IPS-18a (cell line): ENCODE results near the gene SOX3.

ENCODE experiments used
- H3K27ac ChIP-seq: one replicate; pipeline ENCODE4 v1.5.1; 2013; ENCODE audit warnings: low read length
- H3K27me3 ChIP-seq: one replicate; pipeline ENCODE4 v1.6.1; 2013; ENCODE audit warnings: mild to moderate bottlenecking, low read length; ENCODE audit not compliant: control insufficient read depth, insufficient read depth
- H3K36me3 ChIP-seq: one replicate; pipeline ENCODE4 v1.6.1; 2013; ENCODE audit warnings: low read depth, low read length; ENCODE audit not compliant: control insufficient read depth
- H3K4me1 ChIP-seq: one replicate; pipeline ENCODE4 v1.6.1; 2013; ENCODE audit warnings: low read depth, low read length; ENCODE audit not compliant: control insufficient read depth
- H3K4me3 ChIP-seq: one replicate; pipeline ENCODE4 v1.5.1; 2013; ENCODE audit warnings: low read length
- H3K9ac ChIP-seq: one replicate; pipeline ENCODE4 v1.6.1; 2013; ENCODE audit warnings: mild to moderate bottlenecking, low read length, moderate library complexity
- H3K9me3 ChIP-seq: one replicate; pipeline ENCODE4 v1.6.1; 2013; ENCODE audit warnings: low read depth, low read length; ENCODE audit not compliant: control insufficient read depth

Gene SOX3

DNA sequence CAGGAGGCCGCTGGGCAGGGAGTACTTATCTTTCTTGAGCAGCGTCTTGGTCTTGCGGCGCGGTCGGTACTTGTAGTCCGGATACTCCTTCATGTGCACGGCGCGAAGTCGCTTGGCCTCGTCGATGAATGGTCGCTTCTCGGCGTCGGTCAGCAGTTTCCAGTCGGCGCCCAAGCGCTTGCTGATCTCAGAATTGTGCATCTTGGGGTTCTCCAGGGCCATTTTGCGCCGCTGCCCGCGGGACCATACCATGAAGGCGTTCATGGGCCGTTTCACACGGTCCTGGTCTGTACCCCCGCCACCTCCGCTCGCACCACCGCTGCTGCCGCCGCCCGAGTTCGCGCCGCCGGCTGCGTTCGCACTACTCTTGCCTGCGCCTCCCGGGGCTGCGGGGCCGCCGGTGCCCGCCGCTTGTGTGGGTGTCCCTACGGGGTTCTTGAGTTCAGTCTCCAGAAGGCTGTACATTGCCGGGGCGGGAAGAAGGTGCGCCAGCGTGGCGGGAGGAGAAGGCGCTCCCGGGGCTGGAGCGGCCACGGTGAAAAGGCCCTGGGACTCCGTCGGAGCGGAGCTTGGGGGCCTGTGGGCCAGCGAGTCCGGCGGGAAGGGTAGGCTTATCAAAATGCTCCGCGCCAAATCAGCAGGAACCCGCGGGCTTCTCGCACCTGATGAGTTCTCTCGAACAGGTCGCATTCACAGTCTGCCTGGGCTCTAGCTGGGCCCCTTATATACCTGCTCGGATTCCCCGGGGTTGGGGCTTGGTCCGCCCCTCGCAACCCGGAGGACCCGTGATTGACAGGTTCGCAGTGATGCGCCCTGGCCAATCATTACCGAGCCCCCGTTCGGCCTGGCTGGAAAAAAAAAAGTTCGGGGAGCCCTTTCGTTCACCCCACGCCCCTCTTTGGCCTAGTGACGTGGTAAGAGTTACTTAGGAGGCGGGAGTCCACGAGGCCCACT is at the start of gene SOX3:
TSS of gene SOX3 (minus strand) at position 699 of the 954 bp plus-strand sequence. CDS start at position 690, 9 bp downstream.
- Histone ChIP-seq H3K9me3 (peaks cover 2% of the 10 kb centered on the region), H3K9ac (peak within 1 kb of the TSS; percentile 32), H3K4me1 (peaks cover 11% of the 10 kb centered on the region), H3K27ac (no peak within 1 kb of the TSS), H3K36me3 (no peaks in the 10 kb centered on the region), H3K4me3 (peak within 1 kb of the TSS; percentile 59), H3K27me3 (peaks cover 85% of the 10 kb centered on the region)

DNA sequence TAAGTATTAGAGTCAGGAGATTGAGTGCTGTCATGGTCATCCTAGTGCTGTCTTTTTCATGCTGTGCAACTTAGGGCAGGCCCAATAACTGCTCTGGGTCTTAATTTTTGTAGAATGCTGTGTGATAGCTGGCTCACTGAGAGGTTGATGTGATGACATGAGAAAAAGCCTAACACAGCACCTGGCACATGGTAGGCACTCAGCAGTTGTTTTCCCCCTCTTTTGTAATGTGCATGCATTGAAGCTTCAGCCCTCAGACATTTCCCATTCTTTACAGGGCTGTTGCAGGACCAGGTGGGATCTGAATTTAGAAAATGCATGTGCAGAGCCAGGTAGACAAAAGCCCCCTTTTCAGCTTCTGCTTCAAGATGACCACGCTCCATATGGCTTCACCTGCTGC is 44.1 kb upstream of the SOX3 start:
- Histone ChIP-seq H3K4me3 (no peak overlapping the region), H3K4me1 (no peaks in the 10 kb centered on the region), H3K27me3 (no peaks in the 10 kb centered on the region), H3K27ac (no peak overlapping the region), H3K36me3 (no peaks in the 10 kb centered on the region), H3K9me3 (peaks cover 8% of the 10 kb centered on the region), H3K9ac (no peak overlapping the region)

GRCh38 chrX:140526171-140526570 is 21.3 kb upstream of the SOX3 start:
- no peak overlapping the region for H3K4me3 ChIP-seq
- H3K4me1 ChIP-seq = peaks cover 19% of the 10 kb centered on the region
- no peaks in the 10 kb centered on the region for H3K36me3 ChIP-seq
- no peak overlapping the region for H3K27ac ChIP-seq
- H3K9me3 ChIP-seq = peaks cover 3% of the 10 kb centered on the region
- H3K9ac ChIP-seq = no peak overlapping the region
- H3K27me3 ChIP-seq = no peaks in the 10 kb centered on the region

DNA sequence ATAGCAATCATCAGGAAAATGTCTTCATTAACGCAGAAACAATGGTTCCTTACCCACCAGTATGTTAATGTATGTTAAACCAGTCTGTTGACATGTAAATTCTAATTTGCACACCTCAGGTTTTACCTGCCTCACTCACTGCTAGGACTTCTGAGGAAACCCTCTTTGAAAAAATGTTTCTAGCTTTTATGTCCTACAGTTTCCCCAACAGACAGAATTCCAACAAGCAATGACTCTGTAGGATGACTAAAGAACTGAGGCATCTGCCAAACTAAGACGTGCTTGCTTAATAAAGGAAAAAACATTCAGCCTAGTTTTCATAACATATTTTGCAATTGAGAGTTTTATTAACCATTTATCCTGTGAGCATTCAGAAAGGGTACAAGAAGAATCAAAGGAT is 20.6 kb upstream of the SOX3 start:
- H3K27ac ChIP-seq = no peak overlapping the region
- H3K36me3 ChIP-seq = no peaks in the 10 kb centered on the region
- H3K4me1 ChIP-seq = peaks cover 19% of the 10 kb centered on the region
- H3K4me3 ChIP-seq = no peak overlapping the region
- H3K9ac ChIP-seq = no peak overlapping the region
- no peaks in the 10 kb centered on the region for H3K27me3 ChIP-seq
- H3K9me3 ChIP-seq = peaks cover 3% of the 10 kb centered on the region

DNA sequence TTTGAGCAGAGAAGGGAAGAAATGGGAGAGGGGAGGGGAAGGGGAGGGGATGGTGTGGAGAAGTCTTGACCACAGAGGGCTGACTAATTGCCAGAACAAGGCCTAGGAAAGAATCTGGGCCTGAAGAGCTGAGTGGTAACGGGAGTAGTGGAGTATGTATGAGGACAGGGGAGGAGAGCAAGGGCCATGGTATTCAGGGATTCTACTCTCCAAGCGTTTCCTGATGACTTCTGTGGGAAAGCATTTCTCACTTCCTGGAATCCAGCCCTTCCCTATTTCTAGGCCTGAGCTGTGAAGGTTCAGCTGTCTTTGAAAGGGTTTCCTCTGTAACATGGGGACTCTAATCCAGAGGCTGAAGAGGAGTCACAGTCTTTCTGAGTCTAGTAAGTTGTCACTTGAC is 19.7 kb upstream of the SOX3 start:
- H3K9ac ChIP-seq = no peak overlapping the region
- H3K4me3 ChIP-seq = no peak overlapping the region
- H3K27me3 ChIP-seq = no peaks in the 10 kb centered on the region
- H3K9me3 ChIP-seq = peaks cover 3% of the 10 kb centered on the region
- no peaks in the 10 kb centered on the region for H3K36me3 ChIP-seq
- H3K27ac ChIP-seq = no peak overlapping the region
- peaks cover 19% of the 10 kb centered on the region for H3K4me1 ChIP-seq

DNA sequence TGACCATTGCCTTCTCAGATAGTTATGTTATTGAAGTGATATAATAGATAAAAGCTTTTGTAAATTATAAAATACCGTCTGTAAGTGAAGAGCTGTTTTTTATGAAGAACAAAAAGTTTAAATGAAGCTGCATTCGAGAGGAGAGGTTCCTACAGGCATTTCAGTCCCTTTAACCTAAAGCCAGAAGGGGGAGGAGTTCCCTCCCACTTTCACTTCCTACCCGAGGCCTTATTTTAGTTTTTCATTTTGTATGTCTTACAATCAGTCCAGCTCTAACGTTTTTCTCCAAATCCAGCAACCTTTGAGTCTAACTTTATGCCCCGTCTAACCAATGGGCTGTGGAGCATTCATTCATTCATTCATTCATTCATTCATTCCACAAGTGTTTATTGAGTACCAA is 16.5 kb upstream of the SOX3 start:
- Histone ChIP-seq H3K27ac (no peak overlapping the region), H3K27me3 (no peaks in the 10 kb centered on the region), H3K9ac (no peak overlapping the region), H3K9me3 (peaks cover 16% of the 10 kb centered on the region), H3K4me1 (peaks cover 19% of the 10 kb centered on the region), H3K4me3 (no peak overlapping the region), H3K36me3 (no peaks in the 10 kb centered on the region)

GRCh38 chrX:140514554-140514953 is 9.7 kb upstream of the SOX3 start:
- Histone ChIP-seq H3K9ac (no peak overlapping the region), H3K27me3 (peaks cover 31% of the 10 kb centered on the region), H3K36me3 (no peaks in the 10 kb centered on the region), H3K9me3 (peaks cover 20% of the 10 kb centered on the region), H3K27ac (no peak overlapping the region), H3K4me1 (no peaks in the 10 kb centered on the region), H3K4me3 (no peak overlapping the region)

DNA sequence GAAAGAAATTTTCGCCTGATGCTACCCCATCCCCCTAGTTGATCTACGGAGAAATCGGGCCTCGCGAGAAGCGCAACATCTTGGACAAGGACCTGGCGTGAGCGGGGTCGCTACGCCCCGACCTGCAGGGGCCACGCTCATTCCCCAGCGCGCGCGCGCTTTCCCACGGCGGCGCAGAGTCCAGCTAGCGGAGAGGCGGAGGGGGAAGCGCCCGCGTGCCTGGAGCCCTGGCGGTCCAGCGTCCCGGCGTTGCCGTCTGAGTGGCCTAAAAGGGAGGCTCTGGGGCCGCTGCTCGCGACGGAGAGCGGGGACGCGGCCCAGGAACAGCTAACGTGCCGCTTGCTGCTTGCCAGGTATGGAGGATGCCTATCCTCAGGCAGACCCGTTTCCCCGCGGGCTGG is 6.0 kb upstream of the SOX3 start:
- H3K27me3 ChIP-seq = peaks cover 66% of the 10 kb centered on the region
- no peak overlapping the region for H3K9ac ChIP-seq
- peak overlapping the region; percentile 40 for H3K4me3 ChIP-seq

GRCh38 chrX:140510306-140510676 is 5.4 kb upstream of the SOX3 start:
- Histone ChIP-seq H3K9ac (no peak overlapping the region), H3K27me3 (peaks cover 72% of the 10 kb centered on the region), H3K4me3 (peak overlapping the region; percentile 45), H3K36me3 (no peaks in the 10 kb centered on the region), H3K9me3 (peaks cover 5% of the 10 kb centered on the region), H3K27ac (no peak overlapping the region), H3K4me1 (peaks cover 4% of the 10 kb centered on the region)

More for the DNA sequence above, 6.0 kb upstream of the SOX3 start:
- Histone ChIP-seq H3K27ac (no peak overlapping the region), H3K9me3 (peaks cover 9% of the 10 kb centered on the region), H3K4me1 (peaks cover 4% of the 10 kb centered on the region), H3K36me3 (no peaks in the 10 kb centered on the region)

GRCh38 chrX:140509468-140510305 is 4.8 kb upstream of the SOX3 start:
- Histone ChIP-seq H3K9ac (no peak overlapping the region), H3K4me3 (peak overlapping the region; percentile 45), H3K36me3 (no peaks in the 10 kb centered on the region), H3K27me3 (peaks cover 74% of the 10 kb centered on the region), H3K27ac (no peak overlapping the region), H3K9me3 (peaks cover 4% of the 10 kb centered on the region), H3K4me1 (peaks cover 4% of the 10 kb centered on the region)

DNA sequence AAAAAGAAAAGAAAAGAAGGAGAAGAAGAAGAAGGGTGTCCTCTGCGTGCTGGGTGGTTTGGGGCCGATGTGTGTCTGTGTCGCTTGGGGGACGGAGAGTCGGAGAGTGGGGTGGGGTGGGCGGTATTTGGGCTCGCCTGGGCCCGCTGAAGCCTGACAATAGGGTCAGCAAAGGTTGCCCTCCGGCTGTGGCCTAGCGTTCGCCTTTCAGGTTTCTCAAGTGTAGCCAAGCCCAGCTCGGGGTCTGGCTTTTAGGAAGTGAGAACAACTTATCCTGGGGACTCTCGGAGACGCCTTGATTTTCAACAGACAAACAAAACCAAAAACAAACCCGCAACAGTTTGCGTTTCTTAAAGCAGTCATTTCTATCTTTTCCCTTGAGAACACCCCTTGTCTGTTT is 4.1 kb upstream of the SOX3 start:
- peaks cover 4% of the 10 kb centered on the region for H3K4me1 ChIP-seq
- no peak overlapping the region for H3K9ac ChIP-seq
- H3K27ac ChIP-seq = no peak overlapping the region
- no peak overlapping the region for H3K4me3 ChIP-seq
- peaks cover 2% of the 10 kb centered on the region for H3K9me3 ChIP-seq
- peaks cover 82% of the 10 kb centered on the region for H3K27me3 ChIP-seq
- no peaks in the 10 kb centered on the region for H3K36me3 ChIP-seq
